Frontal cortex (tissue), 4 donors: ENCODE data around the gene HSPB9. TPM values are rescaled to one million over a fixed set of nuclear protein-coding genes. Genes with fewer than 3 reads are reported as not detected.

ENCODE experiments used
- DNase-seq, 2 donors: peaks; one replicate each; pipeline ENCODE4 v3.0.0; 2012; ENCODE audit warnings: low spot score in 2 of 2
- FAIRE-seq: peaks from 2 replicates; lab custom pipeline; 2012; peaks lifted over from hg19 to GRCh38; lab: Jason Lieb, UNC
- total RNA-seq: library from RNA; depleted of rRNA; stranded (reverse); fragments of >200 nt; gene quantifications from one replicate; pipeline ENCODE4 v1.2.3, GENCODE V29; 2014
- donor health status: control.
- donor health status: control.
- donor health status: control.

HSPB9 gene
- total RNA-seq = under 0.01 TPM

GRCh38 chr17:42122371-42123303, at the start of gene HSPB9:
TSS of gene HSPB9 (plus strand) at chr17:42122804. CDS start at chr17:42122851, 47 bp downstream.
- DNase-seq (no peak), FAIRE-seq (no peak)

- DNase-seq (no peak), FAIRE-seq (no peak)
Observed at GRCh38 chr17:42075789-42076188, 46.8 kb upstream of the HSPB9 start.

GRCh38 chr17:42076797-42077559, 45.6 kb upstream of the HSPB9 start:
- no peak for FAIRE-seq

GRCh38 chr17:42077755-42078154, 44.8 kb upstream of the HSPB9 start:
- FAIRE-seq (no peak), DNase-seq (no peak)

More at GRCh38 chr17:42076797-42077559, 45.6 kb upstream of the HSPB9 start:
- no peak for DNase-seq

GRCh38 chr17:42078396-42079043, 44.1 kb upstream of the HSPB9 start:
- no peak for DNase-seq
- no peak for FAIRE-seq

- DNase-seq (no peak), FAIRE-seq (no peak)
Observed at GRCh38 chr17:42079541-42079940, 43.1 kb upstream of the HSPB9 start.

- no peak for DNase-seq
- no peak for FAIRE-seq
Observed at GRCh38 chr17:42081516-42082129, 41.0 kb upstream of the HSPB9 start.

- DNase-seq (no peak), FAIRE-seq (no peak)
Observed at GRCh38 chr17:42087042-42087701, 35.4 kb upstream of the HSPB9 start.

GRCh38 chr17:42087736-42088705, 34.6 kb upstream of the HSPB9 start:
- no peak for FAIRE-seq
- no peak for DNase-seq

GRCh38 chr17:42088736-42089135, 33.9 kb upstream of the HSPB9 start:
- DNase-seq (no peak), FAIRE-seq (no peak)

- no peak for FAIRE-seq
Observed at GRCh38 chr17:42090964-42091790, 31.4 kb upstream of the HSPB9 start.

GRCh38 chr17:42092939-42093338, 29.7 kb upstream of the HSPB9 start:
- no peak for FAIRE-seq

More at GRCh38 chr17:42090964-42091790, 31.4 kb upstream of the HSPB9 start:
- no peak for DNase-seq

GRCh38 chr17:42094375-42095069, 28.1 kb upstream of the HSPB9 start:
- DNase-seq = no peak
- no peak for FAIRE-seq

More at GRCh38 chr17:42092939-42093338, 29.7 kb upstream of the HSPB9 start:
- DNase-seq = no peak

- no peak for FAIRE-seq
- no peak for DNase-seq
Observed at GRCh38 chr17:42096360-42097111, 26.1 kb upstream of the HSPB9 start.

- no peak for FAIRE-seq
Observed at GRCh38 chr17:42097691-42098631, 24.6 kb upstream of the HSPB9 start, which contains the start of gene ZNF385C. TSS of gene ZNF385C (minus strand) at chr17:42098473. CDS start at chr17:42063056, 35,417 bp downstream.

More at GRCh38 chr17:42097691-42098631, 24.6 kb upstream of the HSPB9 start, which contains the start of gene ZNF385C:
- DNase-seq = no peak
